Measurements from ENCODE around the gene MSI1.

DNA sequence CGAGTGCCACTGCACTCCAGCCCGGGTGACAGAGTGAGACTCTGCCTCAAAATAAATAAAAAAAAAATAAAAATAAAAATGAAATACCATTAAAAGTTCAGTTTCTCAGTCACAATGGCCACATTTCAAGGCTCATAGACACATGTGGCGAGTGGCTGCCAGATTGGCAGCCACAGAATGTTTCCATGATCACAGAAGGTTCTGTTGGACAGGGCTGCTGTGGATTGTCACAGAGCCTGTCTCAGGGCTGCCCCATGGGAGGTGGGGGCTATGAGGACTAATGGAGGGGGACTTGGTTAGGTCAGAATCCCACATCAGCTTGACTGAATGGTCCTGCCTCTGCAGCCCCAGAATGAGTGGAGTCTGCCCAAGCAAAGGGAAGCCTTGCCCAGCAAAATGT, 37.6 kb downstream of the MSI1 start:
- TF ChIP-seq CTCF (IDR thresholded peaks at IDR 0.05) (no peak), POLR2AphosphoS5 (IDR thresholded peaks at IDR 0.05) (no peak)
